H54 (cell line): ENCODE data around the gene AKAP3.

Experiments
- DNase-seq: peaks from one replicate; pipeline ENCODE4 v3.0.0; 2011; ENCODE audit warnings: low spot score, mixed read lengths; ENCODE audit not compliant: insufficient read length
- FAIRE-seq: peaks from 3 replicates; lab custom pipeline; 2011; peaks lifted over from hg19 to GRCh38; lab: Jason Lieb, UNC
- POLR2A ChIP-seq: IDR thresholded peaks from 2 replicates; pipeline ENCODE4 v1.6.1; 2011; ENCODE audit warnings: low read depth, mild to moderate bottlenecking, low read length

Gene AKAP3

DNA sequence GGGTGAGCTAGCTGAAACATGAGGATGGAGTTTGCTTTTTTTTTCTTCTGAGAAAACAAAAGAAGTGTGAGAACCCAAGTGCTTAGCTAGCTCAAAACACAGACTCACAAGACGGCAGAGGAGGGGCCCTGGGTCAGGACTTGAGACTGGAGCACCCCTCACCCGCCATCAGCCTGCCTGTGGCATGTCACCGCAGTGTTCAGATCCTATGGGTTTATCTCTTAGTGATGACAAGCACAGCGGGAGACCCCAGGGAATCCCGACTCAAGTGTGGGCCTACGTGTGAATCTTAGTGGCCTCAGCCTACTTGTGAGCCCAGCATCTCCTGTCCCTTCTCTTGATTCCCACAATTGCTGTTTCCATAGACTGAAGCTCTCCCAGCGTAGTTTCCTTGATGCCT lies 64.0 kb downstream of the AKAP3 start:
- TF ChIP-seq POLR2A: no peak
- FAIRE-seq (no peak), DNase-seq (no peak)

DNA sequence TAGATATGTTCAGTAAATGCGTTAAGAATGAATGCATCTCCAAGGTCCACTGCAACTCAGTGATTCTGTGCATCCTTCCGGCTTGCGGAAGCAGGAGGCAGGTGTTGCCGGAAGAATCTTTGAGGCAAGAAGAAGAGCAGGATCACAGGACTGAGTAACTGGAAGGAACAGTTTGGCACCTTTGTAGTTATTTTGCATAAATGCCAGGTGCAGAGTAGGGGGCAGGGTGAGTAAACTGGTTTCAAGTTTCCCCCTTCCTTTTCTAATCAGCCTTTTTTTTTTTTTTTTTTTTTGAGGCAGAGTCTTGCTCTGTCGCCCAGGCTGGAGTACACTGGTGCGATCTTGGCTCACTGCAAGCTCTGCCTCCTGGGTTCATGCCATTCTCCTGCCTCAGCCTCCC lies 64.6 kb downstream of the AKAP3 start:
- no peak for TF ChIP-seq POLR2A
- DNase-seq (no peak), FAIRE-seq (no peak)

DNA sequence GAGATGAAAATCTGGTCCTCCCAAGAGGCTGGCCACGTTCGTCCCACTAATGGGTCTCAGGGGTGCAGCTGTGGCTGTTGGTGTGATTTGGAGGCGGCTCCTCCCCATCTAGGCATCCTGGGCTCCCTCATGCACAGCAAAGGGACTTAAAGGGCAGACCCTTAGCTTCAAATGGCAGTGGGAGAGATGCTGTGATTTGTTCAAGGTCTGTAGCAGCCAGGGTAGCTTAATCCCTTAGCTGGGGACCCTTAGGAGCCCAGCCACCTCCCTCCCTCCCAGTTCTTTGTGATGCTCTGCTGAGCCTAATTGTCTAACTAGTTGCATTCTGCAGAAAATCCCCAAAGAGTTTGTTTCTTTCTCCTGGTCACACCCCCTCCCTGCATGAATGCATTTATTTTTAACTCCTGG lies 68.6 kb downstream of the AKAP3 start:
- no peak for FAIRE-seq
- no peak for DNase-seq
- TF ChIP-seq POLR2A: no peak

DNA sequence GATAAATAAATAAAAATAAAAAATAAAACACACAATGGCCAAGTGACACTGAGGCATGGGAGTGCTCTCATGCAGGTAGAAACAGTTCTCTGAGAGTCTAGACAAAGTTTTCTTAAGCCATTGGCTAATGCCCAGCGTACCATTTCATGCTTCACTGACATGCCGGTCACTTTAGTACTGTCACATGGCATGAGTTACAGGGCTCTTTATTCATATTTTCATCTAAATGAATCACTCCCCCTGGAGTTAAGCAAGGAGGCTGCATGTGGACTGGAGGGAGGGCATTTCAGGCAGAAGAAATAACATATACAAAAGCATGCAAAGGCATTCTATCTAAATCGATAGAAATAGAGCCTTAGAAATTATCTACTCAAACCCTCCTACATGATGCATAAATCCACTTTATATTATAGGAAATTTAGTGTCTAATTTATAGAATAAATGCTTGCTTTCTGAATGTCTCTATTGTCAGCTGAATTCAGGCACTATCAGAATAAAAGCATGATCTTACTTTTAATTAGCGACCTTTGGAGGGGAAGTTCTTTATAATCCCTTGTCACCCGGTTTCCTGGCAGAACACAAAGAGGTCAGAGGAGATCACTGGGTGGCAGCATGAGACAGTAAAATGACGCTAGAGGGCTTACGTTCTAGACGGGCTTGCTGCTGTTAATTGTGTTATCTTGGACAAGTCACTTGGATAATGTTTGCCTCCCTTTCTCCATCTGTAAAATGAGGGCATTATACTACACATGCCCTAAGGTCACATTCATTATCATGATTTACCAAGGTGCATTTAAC lies 69.3 kb downstream of the AKAP3 start:
- no peak for FAIRE-seq
- no peak for DNase-seq
- TF ChIP-seq POLR2A: no peak

DNA sequence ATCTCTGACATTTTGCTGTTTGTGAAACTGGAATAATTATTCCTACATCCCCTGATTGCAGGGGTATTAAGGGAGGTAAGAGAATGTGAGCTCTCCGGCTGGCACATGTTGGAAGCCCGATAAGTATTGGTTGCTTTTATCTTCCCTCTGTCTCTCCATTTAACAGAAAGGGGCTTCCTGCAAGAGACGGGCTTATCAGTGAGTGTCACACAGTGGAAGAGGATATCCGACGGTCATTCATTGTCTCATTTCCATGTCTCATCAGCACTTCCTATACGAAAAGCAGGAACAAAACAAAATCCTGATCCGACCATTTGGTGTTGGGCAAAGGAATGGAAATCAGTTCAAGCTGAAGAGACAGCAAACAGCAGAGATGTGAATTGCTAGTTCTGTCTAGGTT lies 76.2 kb downstream of the AKAP3 start:
- TF ChIP-seq POLR2A: no peak
- DNase-seq (no peak), FAIRE-seq (no peak)

DNA sequence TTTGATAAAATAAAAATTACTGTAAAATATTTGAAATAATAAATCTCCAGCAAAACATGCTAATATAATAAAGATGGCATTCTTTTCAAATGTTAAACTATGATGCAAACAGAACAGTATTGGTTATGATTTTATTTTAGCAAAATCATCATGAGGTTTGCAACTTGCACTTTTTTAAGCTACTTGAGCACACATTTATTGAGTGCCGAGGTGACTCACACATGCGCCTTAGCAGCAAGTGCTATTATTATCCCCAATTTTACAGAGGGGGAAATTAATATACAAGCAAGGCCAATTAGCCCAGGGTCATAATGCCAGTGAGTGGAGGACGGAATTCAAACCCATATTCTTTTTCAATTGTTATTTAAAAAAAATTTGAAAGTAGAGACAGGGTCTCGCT lies 79.6 kb downstream of the AKAP3 start:
- no peak for DNase-seq
- no peak for TF ChIP-seq POLR2A
- no peak for FAIRE-seq

DNA sequence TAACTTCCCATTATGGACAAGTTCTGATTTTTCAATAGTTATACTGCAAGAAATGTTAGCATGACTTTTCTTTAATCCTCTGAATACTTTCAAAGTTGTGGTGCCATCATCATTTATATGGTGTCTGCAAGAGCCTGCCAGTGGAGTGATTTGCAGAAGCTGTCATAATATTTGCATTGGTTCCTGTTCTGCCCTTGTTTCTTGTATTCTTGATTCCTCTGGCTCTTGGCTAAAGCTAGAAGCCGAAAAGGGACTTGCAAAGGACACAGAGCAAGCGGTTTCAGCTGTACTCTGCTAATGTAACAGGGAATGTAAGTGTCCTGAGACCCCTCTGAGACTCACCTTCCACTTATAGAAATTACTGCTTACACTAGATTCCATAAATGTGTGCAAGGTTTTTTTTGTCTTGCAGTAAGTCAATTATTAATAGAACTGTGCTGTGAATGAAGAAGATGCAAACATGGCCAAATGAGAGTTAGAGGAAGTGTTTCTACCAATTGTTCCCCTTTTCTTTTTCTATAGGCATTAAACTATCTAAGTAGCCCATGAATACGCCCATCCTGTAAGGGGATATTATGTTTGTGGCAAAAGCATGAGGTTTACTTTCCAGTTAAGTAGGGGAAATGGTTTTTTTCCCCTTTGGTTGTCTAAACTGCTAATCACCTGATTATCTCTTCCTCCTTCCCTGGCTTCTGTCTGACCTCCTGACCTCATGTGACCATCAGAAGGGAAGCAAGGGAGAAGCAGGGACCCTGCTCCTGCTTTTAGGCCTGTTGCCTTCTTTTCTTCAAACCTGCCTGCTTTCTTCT lies 81.6 kb downstream of the AKAP3 start:
- no peak for TF ChIP-seq POLR2A
- FAIRE-seq: no peak
- no peak for DNase-seq

DNA sequence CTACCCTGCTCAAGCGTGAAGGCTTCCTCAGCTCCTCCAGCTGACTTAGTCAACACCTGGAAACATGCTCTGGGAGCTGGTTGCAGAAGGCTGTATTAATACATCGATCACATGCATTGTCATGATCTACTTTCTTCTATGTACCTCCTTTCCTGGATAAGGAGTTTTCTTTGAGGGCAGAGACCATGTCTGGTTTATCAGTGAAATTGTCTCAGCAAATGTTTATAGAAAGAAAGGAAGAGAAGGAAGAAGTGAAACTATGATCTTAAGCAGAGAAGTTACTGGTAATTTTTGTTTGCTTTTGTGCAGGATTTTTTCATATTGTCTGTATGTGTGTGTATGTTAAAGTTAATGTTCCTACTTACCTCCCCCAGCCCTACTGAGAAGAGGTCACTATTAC lies 82.4 kb downstream of the AKAP3 start:
- DNase-seq: no peak
- TF ChIP-seq POLR2A: no peak
- no peak for FAIRE-seq
